Hippocampal formation (tissue), 2 donors: ENCODE results near the gene SH3PXD2B.
"Not testable (repeated sequence)": the region's sequence is repeated elsewhere in the genome, so short reads cannot be mapped to it uniquely, and the experiment has no call there.

Experiments used
- DNase-seq, 2 donors: peaks; one replicate each; lab custom pipeline; 2025; lab: John Stamatoyannopoulos, UW

Gene SH3PXD2B

GRCh38 chr5:172417983-172418630 lies 36.2 kb downstream of the SH3PXD2B start:
- DNase-seq, result peak; percentile 64 to 65

- DNase-seq, result no peak
Observed at GRCh38 chr5:172417130-172417841, 37.0 kb downstream of the SH3PXD2B start.

- DNase-seq, result no peak
Observed at GRCh38 chr5:172415362-172416275, 38.7 kb downstream of the SH3PXD2B start.

- no peak for DNase-seq
Observed at GRCh38 chr5:172414531-172415361, 39.6 kb downstream of the SH3PXD2B start.

GRCh38 chr5:172413601-172414171 lies 40.6 kb downstream of the SH3PXD2B start:
- no peak for DNase-seq

DNA sequence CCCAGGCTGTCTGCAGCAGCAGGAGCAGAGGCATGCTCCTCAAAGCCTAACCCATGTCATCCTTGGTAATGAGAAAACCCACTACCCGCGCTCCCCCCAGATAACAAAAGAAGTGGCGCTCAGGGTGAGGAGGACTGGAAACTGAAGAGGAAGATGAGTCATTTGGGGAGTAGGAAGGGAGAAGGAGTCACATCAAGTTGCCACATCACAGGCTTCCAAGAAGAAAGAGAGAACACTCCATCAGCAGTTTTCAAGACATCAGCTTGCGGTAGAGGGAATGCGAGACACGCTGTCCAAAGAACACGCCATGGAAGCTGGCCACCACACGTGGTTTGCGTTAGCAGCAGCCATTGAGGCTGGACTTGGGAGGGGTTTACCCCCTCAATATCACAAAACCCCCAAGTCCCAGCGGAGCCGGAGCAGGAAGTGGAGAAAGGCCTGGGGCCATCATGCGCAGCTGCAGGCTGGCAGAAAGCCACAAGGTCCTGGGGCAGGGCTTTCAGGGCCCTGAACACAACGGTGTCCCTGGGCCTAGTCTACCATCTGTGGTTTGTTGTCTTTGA lies 41.5 kb downstream of the SH3PXD2B start:
- peak in 1 of 2 donors; percentile 70 for DNase-seq

GRCh38 chr5:172411484-172412072 lies 42.7 kb downstream of the SH3PXD2B start:
- DNase-seq, result no peak

- DNase-seq, result no peak
Observed at GRCh38 chr5:172410662-172411483, 43.5 kb downstream of the SH3PXD2B start.

DNA sequence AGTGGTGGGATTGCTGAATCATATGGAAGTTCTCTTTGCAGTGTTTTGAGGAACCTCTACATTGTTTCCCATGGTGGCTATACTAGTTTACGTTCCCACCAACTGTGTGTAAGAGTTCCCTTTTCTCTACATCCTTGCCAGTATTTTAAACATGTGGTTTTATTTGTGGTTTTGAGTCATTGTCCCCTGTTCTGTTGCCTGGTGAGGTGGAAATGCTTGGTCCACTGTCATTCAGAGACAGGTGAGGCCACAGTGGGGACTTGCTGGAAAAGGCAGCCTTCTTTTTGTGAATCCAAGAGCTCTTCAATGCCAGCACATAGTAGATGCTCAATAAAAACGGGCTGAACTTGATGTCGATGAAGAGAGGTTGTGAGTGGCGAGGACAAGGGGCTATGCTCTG lies 44.2 kb downstream of the SH3PXD2B start:
- DNase-seq, result no peak

DNA sequence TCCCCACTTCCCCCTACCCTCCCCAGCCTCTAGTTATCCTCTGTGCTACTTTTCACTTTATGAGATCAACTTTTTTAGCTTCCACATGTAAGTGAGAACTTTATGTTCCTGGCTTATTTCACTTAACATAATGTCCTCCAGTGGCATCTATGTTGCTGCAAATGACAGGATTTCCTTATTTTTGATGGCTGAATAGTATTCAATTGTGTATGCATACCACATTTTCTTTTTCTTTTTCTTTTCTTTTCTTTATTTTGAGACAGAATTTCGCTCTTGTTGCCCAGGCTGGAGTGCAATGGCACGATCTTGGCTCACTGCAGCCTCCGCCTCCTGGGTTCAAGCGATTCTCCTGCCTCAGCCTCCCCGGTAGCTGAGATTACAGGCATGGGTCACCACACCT lies 44.8 kb downstream of the SH3PXD2B start:
- DNase-seq, result not testable (repeated sequence)

DNA sequence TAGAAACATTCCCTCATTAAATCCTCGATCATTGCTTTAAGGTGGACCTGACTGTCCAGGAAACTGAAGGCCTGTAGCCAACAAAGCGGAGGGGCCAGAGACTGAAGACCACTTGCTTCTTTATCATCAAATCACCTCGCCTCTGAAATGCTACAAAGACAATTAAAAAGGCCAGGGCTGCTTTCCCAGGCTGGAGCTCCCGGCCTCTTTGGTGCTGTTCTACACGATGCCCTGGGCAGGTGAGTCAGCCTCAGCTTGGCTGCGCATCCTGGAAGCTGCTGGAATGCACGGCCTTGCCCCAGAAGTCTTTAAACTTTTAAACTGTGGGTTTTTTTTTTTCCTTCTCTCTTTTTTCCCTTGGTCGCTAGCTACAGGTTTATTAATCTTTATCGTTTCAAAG lies 46.5 kb downstream of the SH3PXD2B start:
- DNase-seq, result no peak

GRCh38 chr5:172407241-172407691 lies 47.1 kb downstream of the SH3PXD2B start:
- DNase-seq, result no peak

- no peak for DNase-seq
Observed at GRCh38 chr5:172405226-172406107, 48.9 kb downstream of the SH3PXD2B start.

GRCh38 chr5:172404746-172405145 lies 49.6 kb downstream of the SH3PXD2B start:
- no peak for DNase-seq

GRCh38 chr5:172403817-172404216 lies 50.5 kb downstream of the SH3PXD2B start:
- DNase-seq, result no peak

DNA sequence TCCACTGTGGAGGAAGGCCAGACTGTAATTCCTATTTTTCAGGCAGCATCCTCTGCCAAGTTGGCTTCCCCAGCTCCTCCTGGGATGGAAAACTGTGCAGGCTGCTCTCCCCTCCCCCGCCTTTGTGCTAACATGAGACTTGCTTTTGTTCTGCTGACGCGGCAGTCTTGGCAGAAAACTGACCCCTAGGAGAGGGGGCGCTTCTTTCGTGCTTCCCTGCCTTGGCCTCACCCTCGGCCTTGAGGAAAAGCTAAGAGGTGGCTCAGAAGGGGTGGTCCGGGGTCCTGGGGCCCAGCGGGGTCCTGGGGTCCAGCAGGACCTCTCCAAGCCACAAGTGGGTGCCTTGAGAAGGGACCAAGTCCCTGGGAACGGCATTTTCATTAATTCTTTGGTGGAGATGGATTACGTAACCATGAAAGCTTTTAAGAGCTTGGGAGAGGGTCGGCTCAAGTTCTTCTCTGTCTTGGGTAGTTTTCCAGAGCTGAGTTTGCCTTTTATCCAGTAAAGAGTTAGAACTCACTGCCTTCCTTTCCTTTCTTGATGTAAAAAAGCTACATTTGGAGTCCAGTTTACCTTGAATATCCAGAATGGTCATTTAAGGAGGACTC lies 51.0 kb downstream of the SH3PXD2B start:
- peak; percentile 80 to 88 for DNase-seq

- no peak for DNase-seq
Observed at GRCh38 chr5:172402531-172403188, 51.7 kb downstream of the SH3PXD2B start.

- not testable (repeated sequence) for DNase-seq
Observed at GRCh38 chr5:172402031-172402430, 52.3 kb downstream of the SH3PXD2B start.
